A549 (cell line): ENCODE measurements around the gene PDE8B. TPM values are rescaled to one million over a fixed set of nuclear protein-coding genes. Genes with fewer than 3 reads are reported as not detected.

Source experiments
- ATAC-seq, 2 experiments: fragments of 200-7000 bp in 1 of 2; fragments of >200 bp in 1 of 2; cut with Nextera tagmentation in 1 of 2; cut with Tn5 transposase in 1 of 2; 3 replicates each; pipeline versions ENCODE4 v1.8.0 to v1.9.1; 2018 to 2020; ENCODE audit warnings: mild to moderate bottlenecking in 1 of 2, moderate library complexity in 1 of 2
- CTCF ChIA-PET: fragments of 300-600 bp; sonication (Branson Sonifier 250); formaldehyde crosslinking; extraction: SDS; loops from one replicate; lab custom pipeline; 2021; ENCODE audit warnings: antibody characterized with exemption, inconsistent platforms; lab: Yijun Ruan, JAX
- POLR2A ChIA-PET: fragments of 350-600 bp; formaldehyde crosslinking; extraction: SDS; loops from one replicate; lab custom pipeline; 2021; ENCODE audit warnings: antibody characterized with exemption, inconsistent platforms; lab: Yijun Ruan, JAX
- DNase-seq, 2 experiments: peaks; one replicate each; pipeline versions ENCODE4 v3.0.0 to v3.0.0-alpha.2; 2011 to 2016; ENCODE audit warnings: low read depth in 1 of 2, low spot score in 1 of 2
- FAIRE-seq: peaks from 2 replicates; lab custom pipeline; 2011; peaks lifted over from hg19 to GRCh38; lab: Jason Lieb, UNC
- H3K27ac ChIP-seq, 2 experiments: fragments of >200 bp; sonication (Bioruptor Twin); formaldehyde crosslinking; 3 replicates each; pipeline ENCODE4 v1.5.1; 2016 to 2017
- H3K4me1 ChIP-seq: fragments of >200 bp; sonication (Bioruptor Twin); formaldehyde crosslinking; 3 replicates; pipeline ENCODE4 v1.6.1; 2016
- H3K4me2 ChIP-seq: fragments of >200 bp; sonication (Bioruptor Twin); formaldehyde crosslinking; 3 replicates; pipeline ENCODE4 v1.6.1; 2016
- H3K4me3 ChIP-seq: fragments of >200 bp; sonication (Bioruptor Twin); formaldehyde crosslinking; 3 replicates; pipeline ENCODE4 v1.5.1; 2016
- H3K9me3 ChIP-seq: fragments of >200 bp; sonication (Bioruptor Twin); formaldehyde crosslinking; 3 replicates; pipeline ENCODE4 v1.6.1; 2016
- BCL3 ChIP-seq: fragments of >200 bp; sonication (Bioruptor Twin); formaldehyde crosslinking; IDR thresholded peaks from 3 replicates; pipeline ENCODE4 v1.6.1; 2016
- CHD2 ChIP-seq: fragments of 150-350 bp; IDR thresholded peaks from 2 replicates; pipeline ENCODE4 v1.6.1; 2014; ENCODE audit warnings: low read length; ENCODE audit not compliant: partially characterized antibody
- CHD4 ChIP-seq: fragments of 200-600 bp; sonication (generic); IDR thresholded peaks from 2 replicates; pipeline ENCODE4 v1.6.1; 2016; ENCODE audit warnings: antibody characterized with exemption, mild to moderate bottlenecking, borderline replicate concordance
- FOSB ChIP-seq: fragments of 250-450 bp; sonication (Bioruptor Pico); IDR thresholded peaks from 2 replicates; pipeline ENCODE4 v1.5.0; 2020; ENCODE audit warnings: mild to moderate bottlenecking, moderate library complexity
- FOSL2 ChIP-seq, 2 experiments: fragments of 450-650 bp in 1 of 2; fragments of >200 bp in 1 of 2; sonication (Bioruptor Twin) in 1 of 2; formaldehyde crosslinking; IDR thresholded peaks; 2 replicates each; pipeline versions ENCODE4 v1.5.0 to v1.6.1; 2016 to 2020; ENCODE audit warnings: mild to moderate bottlenecking in 1 of 2, moderate library complexity in 1 of 2
- FOXS1 ChIP-seq: fragments of 250-450 bp; sonication (Bioruptor Pico); IDR thresholded peaks from 2 replicates; pipeline ENCODE4 v1.5.0; 2020; ENCODE audit warnings: mild to moderate bottlenecking, moderate library complexity
- HMGXB4 ChIP-seq: fragments of 250-450 bp; sonication (Bioruptor Pico); IDR thresholded peaks from 2 replicates; pipeline ENCODE4 v1.5.0; 2021; ENCODE audit warnings: mild to moderate bottlenecking, moderate library complexity, borderline replicate concordance
- HOXB13 ChIP-seq: fragments of 250-450 bp; sonication (Bioruptor Pico); IDR thresholded peaks from 2 replicates; pipeline ENCODE4 v1.5.0; 2020; ENCODE audit warnings: low read depth, mild to moderate bottlenecking, moderate library complexity
- JUN ChIP-seq, 2 experiments: fragments of >200 bp; sonication (Bioruptor Twin); formaldehyde crosslinking; IDR thresholded peaks; 2 replicates in 1 of 2; 3 replicates in 1 of 2; pipeline ENCODE4 v1.6.1; 2016 to 2017
- KDM1A ChIP-seq: fragments of 200-600 bp; sonication (generic); IDR thresholded peaks from 2 replicates; pipeline ENCODE4 v1.6.1; 2016; ENCODE audit warnings: low read depth, mild to moderate bottlenecking
- KDM5A ChIP-seq: fragments of 200-600 bp; sonication (generic); IDR thresholded peaks from 2 replicates; pipeline ENCODE4 v1.6.1; 2016; ENCODE audit warnings: antibody characterized with exemption, mild to moderate bottlenecking
- MAFK ChIP-seq: fragments of 450-650 bp; IDR thresholded peaks from 2 replicates; pipeline ENCODE4 v1.6.1; 2014; ENCODE audit not compliant: partially characterized antibody
- MYC ChIP-seq: IDR thresholded peaks from 2 replicates; pipeline ENCODE4 v1.6.1; 2012; ENCODE audit warnings: mild to moderate bottlenecking, inconsistent platforms, low read length, improper control_type of control experiment, borderline replicate concordance
- NPAS2 ChIP-seq: fragments of 250-450 bp; sonication (Bioruptor Pico); IDR thresholded peaks from 2 replicates; pipeline ENCODE4 v1.8.0; 2022; ENCODE audit warnings: mild to moderate bottlenecking, moderate library complexity, borderline replicate concordance
- NR3C1 ChIP-seq: fragments of >200 bp; sonication (Bioruptor Twin); formaldehyde crosslinking; IDR thresholded peaks from 3 replicates; pipeline ENCODE4 v1.6.1; 2017
- POLR2A ChIP-seq: IDR thresholded peaks from 2 replicates; pipeline ENCODE4 v1.6.1; 2012; ENCODE audit warnings: mild to moderate bottlenecking, low read length
- RAD21 ChIP-seq, 2 experiments: fragments of >200 bp in 1 of 2; sonication (Bioruptor Twin) in 1 of 2; formaldehyde crosslinking in 1 of 2; IDR thresholded peaks in 1 of 2; conservative IDR thresholded peaks in 1 of 2; 2 replicates in 1 of 2; 3 replicates in 1 of 2; pipeline ENCODE4 v1.6.1; 2012 to 2018; ENCODE audit warnings: inconsistent platforms in 1 of 2
- RARB ChIP-seq: fragments of 250-450 bp; sonication (Bioruptor Pico); IDR thresholded peaks from 2 replicates; pipeline ENCODE4 v1.8.0; 2021; ENCODE audit warnings: mild to moderate bottlenecking, moderate library complexity
- TP53 ChIP-seq: fragments of 250-450 bp; sonication (Bioruptor Pico); IDR thresholded peaks from 2 replicates; pipeline ENCODE4 v1.5.0; 2021; ENCODE audit warnings: mild to moderate bottlenecking, moderate library complexity
- USF2 ChIP-seq: fragments of 450-650 bp; IDR thresholded peaks from 2 replicates; pipeline ENCODE4 v1.6.1; 2014; ENCODE audit warnings: antibody characterized with exemption
- WGBS: methylation state at CpG from one replicate; pipeline ENCODE4 v1.1.6; 2017; ENCODE audit errors: missing lambda C conversion rate; 5-methylcytosine and 5-hydroxymethylcytosine counted together
- polyA plus RNA-seq, 4 experiments: library from polyadenylated mRNA; depleted of rRNA in 3 of 4; stranded (reverse); fragments of >200 nt; fragmentation: RNase III in 1 of 4; extraction: RNeasy Plus Mini Kit Qiagen cat#74134 plus additional on column Dnase treatment in 1 of 4; gene quantifications; 2 replicates in 3 of 4; 3 replicates in 1 of 4; pipeline ENCODE4 v1.2.3, GENCODE V29; 2011 to 2017
- TF ChIP-seq, protein P1 (sequence below): fragments of >200 bp; sonication (Bioruptor Twin); formaldehyde crosslinking; IDR thresholded peaks from 3 replicates; pipeline ENCODE4 v1.5.1; 2016
- TF ChIP-seq, protein P2 (sequence below): IDR thresholded peaks from 2 replicates; pipeline ENCODE4 v1.6.1; 2012; ENCODE audit warnings: low read depth, borderline replicate concordance

Gene PDE8B
- polyA plus RNA-seq, 2 of the 4 experiments (the other 2 are of a cell fraction), result 2.0 to 4.0 TPM

- CTCF ChIA-PET, result interaction anchor here (0.7 kb wide), 1 partner anchor 122 kb away, joined by 4 read pairs; no protein-coding TSS in a partner anchor
- WGBS, result 57% methylated on average over 2 of the region's 2 CpGs
- no peak for FAIRE-seq
Measured at GRCh38 chr5:77266291-77266690, 55.8 kb downstream of the PDE8B start.

DNA sequence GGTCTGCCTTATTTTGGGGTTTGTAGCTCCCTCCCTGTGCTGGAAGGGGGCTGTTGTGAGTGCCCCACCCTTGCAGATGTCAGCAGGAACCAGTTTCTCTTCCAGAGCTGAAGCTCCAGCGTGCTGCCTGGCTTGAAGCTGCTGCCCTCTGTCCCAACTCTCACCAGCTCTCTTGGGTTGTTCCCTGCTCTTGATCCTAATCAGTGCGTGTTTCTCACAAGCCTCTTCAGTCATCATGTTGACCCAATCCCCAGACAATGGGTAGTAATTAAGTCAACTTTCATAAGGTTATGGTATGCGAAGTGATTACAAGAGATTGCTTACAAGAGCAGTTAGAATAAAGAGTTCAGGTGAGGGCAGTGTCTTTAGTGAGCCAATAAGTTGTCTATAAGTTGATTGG, 57.0 kb downstream of the PDE8B start:
- ATAC-seq, result no peak
- Histone ChIP-seq H3K4me2 (no peak overlapping the region), H3K27ac (no peak overlapping the region), H3K4me1 (peaks cover 9% of the 10 kb centered on the region; the same call in 1 of the 3 replicates), H3K4me3 (no peak overlapping the region), H3K9me3 (peaks cover 5% of the 10 kb centered on the region; the same call in 1 of the 3 replicates)
- FAIRE-seq, result no peak
- TF ChIP-seq CHD4, result no peak
- TF ChIP-seq MYC, result no peak
- no peak for TF ChIP-seq KDM1A
- no peak for TF ChIP-seq MAFK
- WGBS, result 64% methylated on average over 3 of the region's 3 CpGs
- CTCF ChIA-PET, result interaction anchor here (1.0 to 3.1 kb wide), 3 partner anchors 15 to 49 kb away, joined by 3 to 9 read pairs (median 4); no protein-coding TSS in a partner anchor
- POLR2A ChIA-PET, result no interaction called here
- DNase-seq, result no peak

More at GRCh38 chr5:77266291-77266690, 55.8 kb downstream of the PDE8B start:
- TF ChIP-seq RARB, result no peak
- no peak for TF ChIP-seq FOSB (CRISPR knock-in tag)
- no peak for TF ChIP-seq USF2
- no peak for TF ChIP-seq HOXB13 (CRISPR knock-in tag)
- no peak for TF ChIP-seq FOXS1 (CRISPR knock-in tag)
- no peak for TF ChIP-seq NPAS2
- TF ChIP-seq BCL3, result no peak
- TF ChIP-seq, protein P1, sequence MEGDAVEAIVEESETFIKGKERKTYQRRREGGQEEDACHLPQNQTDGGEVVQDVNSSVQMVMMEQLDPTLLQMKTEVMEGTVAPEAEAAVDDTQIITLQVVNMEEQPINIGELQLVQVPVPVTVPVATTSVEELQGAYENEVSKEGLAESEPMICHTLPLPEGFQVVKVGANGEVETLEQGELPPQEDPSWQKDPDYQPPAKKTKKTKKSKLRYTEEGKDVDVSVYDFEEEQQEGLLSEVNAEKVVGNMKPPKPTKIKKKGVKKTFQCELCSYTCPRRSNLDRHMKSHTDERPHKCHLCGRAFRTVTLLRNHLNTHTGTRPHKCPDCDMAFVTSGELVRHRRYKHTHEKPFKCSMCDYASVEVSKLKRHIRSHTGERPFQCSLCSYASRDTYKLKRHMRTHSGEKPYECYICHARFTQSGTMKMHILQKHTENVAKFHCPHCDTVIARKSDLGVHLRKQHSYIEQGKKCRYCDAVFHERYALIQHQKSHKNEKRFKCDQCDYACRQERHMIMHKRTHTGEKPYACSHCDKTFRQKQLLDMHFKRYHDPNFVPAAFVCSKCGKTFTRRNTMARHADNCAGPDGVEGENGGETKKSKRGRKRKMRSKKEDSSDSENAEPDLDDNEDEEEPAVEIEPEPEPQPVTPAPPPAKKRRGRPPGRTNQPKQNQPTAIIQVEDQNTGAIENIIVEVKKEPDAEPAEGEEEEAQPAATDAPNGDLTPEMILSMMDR, result no peak
- no peak for TF ChIP-seq RAD21 (conservative IDR thresholded peaks at IDR 0.05 in 1 of 2, IDR thresholded peaks at IDR 0.05 in 1 of 2)
- TF ChIP-seq HMGXB4 (CRISPR knock-in tag), result no peak
- no peak for TF ChIP-seq TP53 (CRISPR knock-in tag)
- no peak for TF ChIP-seq JUN (IDR thresholded peaks at IDR 0.05)
- TF ChIP-seq, protein P2, sequence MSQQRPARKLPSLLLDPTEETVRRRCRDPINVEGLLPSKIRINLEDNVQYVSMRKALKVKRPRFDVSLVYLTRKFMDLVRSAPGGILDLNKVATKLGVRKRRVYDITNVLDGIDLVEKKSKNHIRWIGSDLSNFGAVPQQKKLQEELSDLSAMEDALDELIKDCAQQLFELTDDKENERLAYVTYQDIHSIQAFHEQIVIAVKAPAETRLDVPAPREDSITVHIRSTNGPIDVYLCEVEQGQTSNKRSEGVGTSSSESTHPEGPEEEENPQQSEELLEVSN, result no peak
- TF ChIP-seq CHD2, result no peak
- no peak for TF ChIP-seq FOSL2 (IDR thresholded peaks at IDR 0.05)
- no peak for TF ChIP-seq FOSL2 (CRISPR knock-in tag; IDR thresholded peaks at IDR 0.05)
- no peak for TF ChIP-seq NR3C1
- no peak for TF ChIP-seq POLR2A
- TF ChIP-seq KDM5A, result no peak
- Histone ChIP-seq H3K27ac (no peak overlapping the region), H3K4me2 (no peak overlapping the region), H3K4me1 (peaks cover 9% of the 10 kb centered on the region; the same call in 1 of the 3 replicates), H3K9me3 (peaks cover 5% of the 10 kb centered on the region; the same call in 1 of the 3 replicates), H3K4me3 (no peak overlapping the region)
- ATAC-seq (no peak), DNase-seq (no peak)
- POLR2A ChIA-PET, result no interaction called here
